GM12878 (cell line): Measurements from ENCODE around the gene RFX1. TPM values are rescaled to one million over a fixed set of nuclear protein-coding genes. Genes with fewer than 3 reads are reported as not detected.

ENCODE experiments used
- JUNB ChIP-seq: IDR thresholded peaks from 2 replicates; pipeline ENCODE4 v1.6.1; 2016; ENCODE audit warnings: antibody characterized with exemption, mild to moderate bottlenecking
- MYB ChIP-seq: fragments of 150-350 bp; IDR thresholded peaks from 2 replicates; pipeline ENCODE4 v1.6.1; 2014; ENCODE audit warnings: mild to moderate bottlenecking, low read depth, low read length, borderline replicate concordance
- NBN ChIP-seq: fragments of 450-650 bp; IDR thresholded peaks from 2 replicates; pipeline ENCODE4 v1.6.1; 2016
- RBBP5 ChIP-seq: fragments of 200-600 bp; sonication (generic); conservative IDR thresholded peaks from 2 replicates; pipeline ENCODE4 v1.6.1; 2016
- RUNX3 ChIP-seq: IDR thresholded peaks from 2 replicates; pipeline ENCODE4 v1.6.1; 2012; ENCODE audit warnings: low read length, inconsistent platforms
- ZBTB11 ChIP-seq: fragments of 450-650 bp; formaldehyde crosslinking; IDR thresholded peaks from 2 replicates; pipeline ENCODE4 v1.5.0; 2022; ENCODE audit warnings: mild to moderate bottlenecking, missing genetic modification characterization
- ZNF384 ChIP-seq: IDR thresholded peaks from 2 replicates; pipeline ENCODE4 v1.6.1; 2012; ENCODE audit warnings: low read depth, mild to moderate bottlenecking, low read length, improper control_type of control experiment, borderline replicate concordance
- ZZZ3 ChIP-seq: IDR thresholded peaks from 2 replicates; pipeline ENCODE4 v1.6.1; 2011; ENCODE audit warnings: low read depth; ENCODE audit not compliant: control insufficient read depth, insufficient read length
- polyA plus RNA-seq, 11 experiments: library from polyadenylated mRNA; depleted of rRNA in 4 of 11; unstranded in 6 of 11; stranded (reverse) in 5 of 11; fragments of >200 nt; fragmentation: Nextera tagmentation in 4 of 11; fragmentation: Illumina TruSeq in 1 of 11; extraction: Ambion mirVana in 4 of 11; extraction: Trizol in 1 of 11; gene quantifications; 1 replicate in 1 of 11; 2 replicates in 10 of 11; pipeline versions ENCODE4 v1.2.1 to v1.2.3, GENCODE V29; 2011 to 2016; ENCODE audit warnings: inconsistent platforms in 2 of 11, missing spikeins in 2 of 11, low read depth in 1 of 11
- total RNA-seq, 4 experiments: library from RNA; depleted of rRNA in 3 of 4; stranded (reverse); fragments of >200 nt in 3 of 4; fragmentation: Illumina TruSeq in 1 of 4; extraction: Trizol in 1 of 4; gene quantifications; 2 replicates each; pipeline versions ENCODE4 v1.2.1 to v1.2.3, GENCODE V29; 2013 to 2021

Gene RFX1
- total and polyA plus RNA-seq, 10 of the 15 experiments (the other 5 are each of a cell fraction or from before 2014, with no cell fraction given), result 0.05 to 11.0 (median 1.5) TPM

DNA sequence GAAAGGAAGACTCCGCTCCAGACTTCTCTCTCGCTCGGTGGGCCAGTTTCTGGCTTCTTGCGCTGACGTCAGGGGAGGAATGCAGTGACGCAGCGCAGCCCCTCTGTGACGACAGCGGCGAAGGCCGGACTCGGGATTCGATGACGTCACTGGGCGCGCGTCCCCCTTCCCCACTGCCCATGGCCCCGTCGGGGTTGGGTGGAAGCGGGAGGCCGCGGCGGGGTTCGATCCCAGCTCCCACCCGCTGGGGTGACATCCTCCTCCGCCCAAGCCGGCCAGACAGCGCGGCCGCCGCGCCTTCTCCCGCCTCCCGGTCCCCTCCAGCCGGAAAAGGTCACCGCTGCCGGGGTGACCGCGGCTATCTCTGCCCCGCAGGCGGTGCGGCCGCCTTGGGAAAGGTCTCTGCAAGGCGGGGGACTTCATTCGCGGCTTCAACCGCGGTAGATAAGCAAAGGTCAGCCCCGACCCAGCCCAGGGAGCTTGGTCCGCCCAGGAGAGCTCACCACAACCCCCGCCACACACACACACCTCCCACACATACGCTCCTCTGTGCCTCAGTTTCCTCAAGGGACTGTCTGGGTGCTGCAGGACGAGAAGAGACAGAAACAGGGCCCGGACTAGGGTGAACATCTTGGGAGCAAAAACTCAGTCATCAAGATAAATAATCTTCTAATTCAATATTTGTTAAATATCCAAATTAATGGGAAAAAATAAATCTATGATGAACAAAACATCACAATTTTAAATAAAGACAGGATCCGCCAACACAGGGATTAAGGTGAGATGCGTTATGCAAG, 844 bp upstream of the RFX1 start (continued):
- TF ChIP-seq ZZZ3, result no peak
- TF ChIP-seq JUNB, result peak; percentile 12; the same call in 1 of the 2 replicates
- peak; percentile 38 for TF ChIP-seq ZBTB11 (CRISPR knock-in tag)
- TF ChIP-seq ZNF384, result no peak
- TF ChIP-seq MYB, result no peak
- TF ChIP-seq RUNX3, result peak; percentile 30
- TF ChIP-seq RBBP5, result no peak
- TF ChIP-seq NBN, result peak; percentile 100
